OCI-LY3 (cell line): ENCODE results near the gene ARHGEF16.

ENCODE experiments used
- EZH2phosphoT487 ChIP-seq: fragments of 200-600 bp; shearing (Covaris generic); IDR thresholded peaks from 2 replicates; pipeline ENCODE4 v1.6.1; 2018; ENCODE audit warnings: antibody characterized with exemption, mixed run types, low read depth
- TF ChIP-seq, protein P1 (sequence below): fragments of 200-600, 300-600 bp; sonication (generic); IDR thresholded peaks from 2 replicates; pipeline ENCODE4 v1.5.1; 2014; ENCODE audit warnings: antibody characterized with exemption, low read length, low read depth

DNA sequence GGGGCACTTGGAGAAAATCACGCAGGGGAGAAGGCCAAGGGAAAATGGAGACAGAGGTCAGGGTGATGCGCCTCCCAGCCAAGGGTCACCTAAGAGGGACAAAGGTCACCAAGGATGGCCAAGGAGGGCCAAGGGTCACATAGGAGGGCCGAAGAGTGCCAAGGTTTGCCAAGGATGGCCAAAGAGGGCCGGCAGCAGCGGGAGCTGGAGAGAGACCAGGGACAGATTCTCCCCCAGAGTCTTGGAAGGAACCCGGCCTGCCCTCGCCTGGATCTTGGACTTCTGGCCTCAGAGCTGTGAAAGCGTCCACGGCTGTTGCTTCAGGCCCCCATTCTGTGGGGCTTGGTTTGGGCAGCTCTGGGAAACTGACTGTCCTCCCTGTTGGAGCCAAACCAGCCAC, 25.6 kb upstream of the ARHGEF16 start:
- TF ChIP-seq, protein P1, sequence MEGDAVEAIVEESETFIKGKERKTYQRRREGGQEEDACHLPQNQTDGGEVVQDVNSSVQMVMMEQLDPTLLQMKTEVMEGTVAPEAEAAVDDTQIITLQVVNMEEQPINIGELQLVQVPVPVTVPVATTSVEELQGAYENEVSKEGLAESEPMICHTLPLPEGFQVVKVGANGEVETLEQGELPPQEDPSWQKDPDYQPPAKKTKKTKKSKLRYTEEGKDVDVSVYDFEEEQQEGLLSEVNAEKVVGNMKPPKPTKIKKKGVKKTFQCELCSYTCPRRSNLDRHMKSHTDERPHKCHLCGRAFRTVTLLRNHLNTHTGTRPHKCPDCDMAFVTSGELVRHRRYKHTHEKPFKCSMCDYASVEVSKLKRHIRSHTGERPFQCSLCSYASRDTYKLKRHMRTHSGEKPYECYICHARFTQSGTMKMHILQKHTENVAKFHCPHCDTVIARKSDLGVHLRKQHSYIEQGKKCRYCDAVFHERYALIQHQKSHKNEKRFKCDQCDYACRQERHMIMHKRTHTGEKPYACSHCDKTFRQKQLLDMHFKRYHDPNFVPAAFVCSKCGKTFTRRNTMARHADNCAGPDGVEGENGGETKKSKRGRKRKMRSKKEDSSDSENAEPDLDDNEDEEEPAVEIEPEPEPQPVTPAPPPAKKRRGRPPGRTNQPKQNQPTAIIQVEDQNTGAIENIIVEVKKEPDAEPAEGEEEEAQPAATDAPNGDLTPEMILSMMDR: no peak
- TF ChIP-seq EZH2phosphoT487: no peak
